H1 (cell line): ENCODE results near the gene RAVER2. TPM values are rescaled to one million over a fixed set of nuclear protein-coding genes. Genes with fewer than 3 reads are reported as not detected.

ENCODE experiments used
- JUN ChIP-seq: IDR thresholded peaks from 2 replicates; pipeline ENCODE4 v1.6.1; 2011; ENCODE audit warnings: low read depth, mild to moderate bottlenecking, improper control_type of control experiment, low read length
- JUND ChIP-seq: IDR thresholded peaks from 2 replicates; pipeline ENCODE4 v1.6.1; 2011; ENCODE audit warnings: mild to moderate bottlenecking, improper control_type of control experiment, low read length
- RAD21 ChIP-seq, 2 experiments: IDR thresholded peaks in 1 of 2; conservative IDR thresholded peaks in 1 of 2; 2 replicates each; pipeline ENCODE4 v1.6.1; 2011; ENCODE audit warnings: low read depth in 2 of 2, low read length in 2 of 2, improper control_type of control experiment in 1 of 2, inconsistent platforms in 1 of 2, mild to moderate bottlenecking in 1 of 2, moderate library complexity in 1 of 2
- polyA plus RNA-seq, 7 experiments: library from polyadenylated mRNA; depleted of rRNA in 3 of 7; stranded (reverse) in 5 of 7; unstranded in 2 of 7; fragments of >200 nt in 5 of 7; fragments of 200-250 nt in 2 of 7; gene quantifications; 1 replicate in 5 of 7; 2 replicates in 1 of 7; 4 replicates in 1 of 7; pipeline versions ENCODE4 v1.2.1 to v1.2.3, GENCODE V29; 2011 to 2013; ENCODE audit warnings: missing spikeins in 2 of 7, mixed read lengths in 2 of 7
- total RNA-seq: library from RNA; stranded (reverse); fragmentation: NEBNext Ultra II Directional; extraction: Animal tissue kit (Norgen Biotek cat#: 25700); gene quantifications from 2 replicates; pipeline ENCODE4 v1.2.1, GENCODE V29; 2021
- TF ChIP-seq, protein P1 (sequence below): fragments of 300-600 bp; sonication (generic); IDR thresholded peaks from 2 replicates; pipeline ENCODE4 v1.7.1; 2012; ENCODE audit warnings: low read length, moderate library complexity, mild to moderate bottlenecking, inconsistent platforms; ENCODE audit not compliant: insufficient replicate concordance

The RAVER2 gene
- total and polyA plus RNA-seq, 2 of the 8 experiments (the other 6 are each of a cell fraction or from before 2014, with no cell fraction given): 10.5 to 19.5 TPM

DNA sequence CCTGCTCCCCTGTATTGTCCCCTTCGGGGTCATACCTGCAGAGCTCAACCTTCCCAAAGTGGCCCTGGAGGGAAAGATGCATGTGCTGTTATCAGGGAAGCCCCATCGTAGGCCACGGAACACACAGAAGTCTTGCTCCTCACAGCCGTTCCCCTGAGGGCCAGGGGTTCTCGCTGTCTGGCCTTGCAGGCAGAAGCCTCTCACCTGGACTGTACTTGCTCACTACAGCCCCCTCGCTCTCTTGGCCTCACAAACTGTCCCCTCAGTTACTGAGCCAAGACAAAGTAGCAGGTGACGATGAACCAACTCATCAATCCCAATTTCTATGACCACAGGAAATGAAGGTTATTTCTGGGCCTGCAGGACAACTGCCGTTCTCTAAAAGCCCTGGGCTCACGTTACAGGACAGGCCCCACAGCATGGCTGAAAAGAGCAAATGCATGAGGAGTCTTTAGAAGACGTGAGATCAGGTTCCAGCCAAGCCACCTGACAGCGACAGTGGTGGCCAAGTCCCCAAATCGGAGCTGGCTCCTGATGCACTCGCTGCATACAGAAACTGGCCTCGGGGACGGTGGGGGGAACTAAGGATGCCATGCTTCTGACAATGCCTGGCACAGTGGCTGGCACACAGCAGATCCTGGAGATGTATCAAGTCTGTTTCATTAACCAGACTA, 95.0 kb downstream of the RAVER2 start (continued):
- TF ChIP-seq, protein P1, sequence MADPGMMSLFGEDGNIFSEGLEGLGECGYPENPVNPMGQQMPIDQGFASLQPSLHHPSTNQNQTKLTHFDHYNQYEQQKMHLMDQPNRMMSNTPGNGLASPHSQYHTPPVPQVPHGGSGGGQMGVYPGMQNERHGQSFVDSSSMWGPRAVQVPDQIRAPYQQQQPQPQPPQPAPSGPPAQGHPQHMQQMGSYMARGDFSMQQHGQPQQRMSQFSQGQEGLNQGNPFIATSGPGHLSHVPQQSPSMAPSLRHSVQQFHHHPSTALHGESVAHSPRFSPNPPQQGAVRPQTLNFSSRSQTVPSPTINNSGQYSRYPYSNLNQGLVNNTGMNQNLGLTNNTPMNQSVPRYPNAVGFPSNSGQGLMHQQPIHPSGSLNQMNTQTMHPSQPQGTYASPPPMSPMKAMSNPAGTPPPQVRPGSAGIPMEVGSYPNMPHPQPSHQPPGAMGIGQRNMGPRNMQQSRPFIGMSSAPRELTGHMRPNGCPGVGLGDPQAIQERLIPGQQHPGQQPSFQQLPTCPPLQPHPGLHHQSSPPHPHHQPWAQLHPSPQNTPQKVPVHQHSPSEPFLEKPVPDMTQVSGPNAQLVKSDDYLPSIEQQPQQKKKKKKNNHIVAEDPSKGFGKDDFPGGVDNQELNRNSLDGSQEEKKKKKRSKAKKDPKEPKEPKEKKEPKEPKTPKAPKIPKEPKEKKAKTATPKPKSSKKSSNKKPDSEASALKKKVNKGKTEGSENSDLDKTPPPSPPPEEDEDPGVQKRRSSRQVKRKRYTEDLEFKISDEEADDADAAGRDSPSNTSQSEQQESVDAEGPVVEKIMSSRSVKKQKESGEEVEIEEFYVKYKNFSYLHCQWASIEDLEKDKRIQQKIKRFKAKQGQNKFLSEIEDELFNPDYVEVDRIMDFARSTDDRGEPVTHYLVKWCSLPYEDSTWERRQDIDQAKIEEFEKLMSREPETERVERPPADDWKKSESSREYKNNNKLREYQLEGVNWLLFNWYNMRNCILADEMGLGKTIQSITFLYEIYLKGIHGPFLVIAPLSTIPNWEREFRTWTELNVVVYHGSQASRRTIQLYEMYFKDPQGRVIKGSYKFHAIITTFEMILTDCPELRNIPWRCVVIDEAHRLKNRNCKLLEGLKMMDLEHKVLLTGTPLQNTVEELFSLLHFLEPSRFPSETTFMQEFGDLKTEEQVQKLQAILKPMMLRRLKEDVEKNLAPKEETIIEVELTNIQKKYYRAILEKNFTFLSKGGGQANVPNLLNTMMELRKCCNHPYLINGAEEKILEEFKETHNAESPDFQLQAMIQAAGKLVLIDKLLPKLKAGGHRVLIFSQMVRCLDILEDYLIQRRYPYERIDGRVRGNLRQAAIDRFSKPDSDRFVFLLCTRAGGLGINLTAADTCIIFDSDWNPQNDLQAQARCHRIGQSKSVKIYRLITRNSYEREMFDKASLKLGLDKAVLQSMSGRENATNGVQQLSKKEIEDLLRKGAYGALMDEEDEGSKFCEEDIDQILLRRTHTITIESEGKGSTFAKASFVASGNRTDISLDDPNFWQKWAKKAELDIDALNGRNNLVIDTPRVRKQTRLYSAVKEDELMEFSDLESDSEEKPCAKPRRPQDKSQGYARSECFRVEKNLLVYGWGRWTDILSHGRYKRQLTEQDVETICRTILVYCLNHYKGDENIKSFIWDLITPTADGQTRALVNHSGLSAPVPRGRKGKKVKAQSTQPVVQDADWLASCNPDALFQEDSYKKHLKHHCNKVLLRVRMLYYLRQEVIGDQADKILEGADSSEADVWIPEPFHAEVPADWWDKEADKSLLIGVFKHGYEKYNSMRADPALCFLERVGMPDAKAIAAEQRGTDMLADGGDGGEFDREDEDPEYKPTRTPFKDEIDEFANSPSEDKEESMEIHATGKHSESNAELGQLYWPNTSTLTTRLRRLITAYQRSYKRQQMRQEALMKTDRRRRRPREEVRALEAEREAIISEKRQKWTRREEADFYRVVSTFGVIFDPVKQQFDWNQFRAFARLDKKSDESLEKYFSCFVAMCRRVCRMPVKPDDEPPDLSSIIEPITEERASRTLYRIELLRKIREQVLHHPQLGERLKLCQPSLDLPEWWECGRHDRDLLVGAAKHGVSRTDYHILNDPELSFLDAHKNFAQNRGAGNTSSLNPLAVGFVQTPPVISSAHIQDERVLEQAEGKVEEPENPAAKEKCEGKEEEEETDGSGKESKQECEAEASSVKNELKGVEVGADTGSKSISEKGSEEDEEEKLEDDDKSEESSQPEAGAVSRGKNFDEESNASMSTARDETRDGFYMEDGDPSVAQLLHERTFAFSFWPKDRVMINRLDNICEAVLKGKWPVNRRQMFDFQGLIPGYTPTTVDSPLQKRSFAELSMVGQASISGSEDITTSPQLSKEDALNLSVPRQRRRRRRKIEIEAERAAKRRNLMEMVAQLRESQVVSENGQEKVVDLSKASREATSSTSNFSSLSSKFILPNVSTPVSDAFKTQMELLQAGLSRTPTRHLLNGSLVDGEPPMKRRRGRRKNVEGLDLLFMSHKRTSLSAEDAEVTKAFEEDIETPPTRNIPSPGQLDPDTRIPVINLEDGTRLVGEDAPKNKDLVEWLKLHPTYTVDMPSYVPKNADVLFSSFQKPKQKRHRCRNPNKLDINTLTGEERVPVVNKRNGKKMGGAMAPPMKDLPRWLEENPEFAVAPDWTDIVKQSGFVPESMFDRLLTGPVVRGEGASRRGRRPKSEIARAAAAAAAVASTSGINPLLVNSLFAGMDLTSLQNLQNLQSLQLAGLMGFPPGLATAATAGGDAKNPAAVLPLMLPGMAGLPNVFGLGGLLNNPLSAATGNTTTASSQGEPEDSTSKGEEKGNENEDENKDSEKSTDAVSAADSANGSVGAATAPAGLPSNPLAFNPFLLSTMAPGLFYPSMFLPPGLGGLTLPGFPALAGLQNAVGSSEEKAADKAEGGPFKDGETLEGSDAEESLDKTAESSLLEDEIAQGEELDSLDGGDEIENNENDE: no peak
- TF ChIP-seq JUND (no peak), JUN (no peak), RAD21 (IDR thresholded peaks at IDR 0.05 in 1 of 2, conservative IDR thresholded peaks at IDR 0.05 in 1 of 2; ENCODE audit: low read depth in 2 of 2, low read length in 2 of 2) (no peak)
